ENCODE results near the gene AKR1B1.

The AKR1B1 gene

DNA sequence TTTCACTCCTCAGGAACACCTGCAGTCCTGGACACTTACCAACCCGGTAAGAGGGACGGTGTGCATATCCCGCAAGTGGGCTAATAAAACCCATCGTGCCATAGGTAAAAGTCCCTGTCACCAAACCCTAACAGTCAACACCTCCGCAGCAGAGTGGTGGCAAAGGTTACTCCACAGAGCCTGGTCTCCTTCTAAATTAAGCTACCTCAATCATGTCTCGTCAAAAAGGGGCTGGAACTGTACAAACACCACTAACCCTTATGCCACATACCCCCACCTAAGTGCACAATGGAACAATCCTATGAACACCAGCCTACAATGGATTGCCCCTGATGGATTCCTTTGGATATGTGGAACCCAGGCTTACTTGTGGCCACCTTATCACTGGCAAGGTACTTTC is 9.6 kb upstream of the AKR1B1 start:
- H3K27ac ChIP-seq, result no peak overlapping the region
- H3K36me3 ChIP-seq, result no peaks in the 10 kb centered on the region
- H3K9me3 ChIP-seq (ENCODE audit: severe bottlenecking), result peaks cover 18% of the 10 kb centered on the region
- no peak overlapping the region for H3K4me3 ChIP-seq (ENCODE audit: low read depth, low read length)
- TF ChIP-seq, protein P1, sequence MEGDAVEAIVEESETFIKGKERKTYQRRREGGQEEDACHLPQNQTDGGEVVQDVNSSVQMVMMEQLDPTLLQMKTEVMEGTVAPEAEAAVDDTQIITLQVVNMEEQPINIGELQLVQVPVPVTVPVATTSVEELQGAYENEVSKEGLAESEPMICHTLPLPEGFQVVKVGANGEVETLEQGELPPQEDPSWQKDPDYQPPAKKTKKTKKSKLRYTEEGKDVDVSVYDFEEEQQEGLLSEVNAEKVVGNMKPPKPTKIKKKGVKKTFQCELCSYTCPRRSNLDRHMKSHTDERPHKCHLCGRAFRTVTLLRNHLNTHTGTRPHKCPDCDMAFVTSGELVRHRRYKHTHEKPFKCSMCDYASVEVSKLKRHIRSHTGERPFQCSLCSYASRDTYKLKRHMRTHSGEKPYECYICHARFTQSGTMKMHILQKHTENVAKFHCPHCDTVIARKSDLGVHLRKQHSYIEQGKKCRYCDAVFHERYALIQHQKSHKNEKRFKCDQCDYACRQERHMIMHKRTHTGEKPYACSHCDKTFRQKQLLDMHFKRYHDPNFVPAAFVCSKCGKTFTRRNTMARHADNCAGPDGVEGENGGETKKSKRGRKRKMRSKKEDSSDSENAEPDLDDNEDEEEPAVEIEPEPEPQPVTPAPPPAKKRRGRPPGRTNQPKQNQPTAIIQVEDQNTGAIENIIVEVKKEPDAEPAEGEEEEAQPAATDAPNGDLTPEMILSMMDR (IDR thresholded peaks at IDR 0.05; ENCODE audit: low read depth, low read length), result no peak
- DNase-seq, result no peak
- no peaks in the 10 kb centered on the region for H3K27me3 ChIP-seq (ENCODE audit: insufficient read depth, low read depth, severe bottlenecking)

DNA sequence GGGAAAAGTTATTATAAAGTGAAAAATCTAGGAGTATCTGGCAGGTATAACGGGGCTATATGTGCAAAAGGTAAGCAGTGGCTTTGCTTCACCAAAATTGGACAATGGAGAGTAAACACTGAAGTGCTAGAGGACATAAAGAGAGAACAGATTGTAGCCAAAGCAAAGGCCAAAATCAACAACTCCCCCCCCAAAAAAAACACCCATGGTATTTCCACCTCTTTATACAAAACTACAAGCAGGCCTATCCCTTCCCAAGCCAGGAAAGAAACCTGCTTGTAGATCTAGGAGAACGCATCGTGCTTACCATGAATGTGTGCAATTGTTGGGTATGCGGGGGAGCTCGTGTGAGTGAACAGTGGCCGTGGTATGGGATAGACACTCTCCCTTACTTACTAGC is 9.2 kb upstream of the AKR1B1 start:
- no peak overlapping the region for H3K27ac ChIP-seq

DNA sequence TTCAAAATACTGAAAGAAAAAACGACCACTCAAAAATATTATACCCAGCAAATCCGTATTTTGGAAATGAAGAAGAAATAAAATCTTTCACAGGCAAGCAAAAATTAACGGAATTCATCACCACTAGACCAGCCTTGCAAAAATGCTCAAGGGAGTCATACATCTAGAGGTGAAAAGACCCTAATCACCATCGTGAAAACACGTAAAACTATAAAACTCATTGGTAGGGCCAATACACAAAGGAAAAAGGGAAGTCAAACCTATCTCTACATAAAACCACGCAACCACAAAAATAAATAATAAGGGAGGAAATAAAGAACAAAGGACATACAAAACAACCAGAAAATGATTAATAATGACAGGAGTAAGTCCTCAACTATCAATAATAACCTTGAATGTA is 6.6 kb upstream of the AKR1B1 start:
- DNase-seq, result no peak
- H3K4me3 ChIP-seq (ENCODE audit: low read depth, low read length), result no peak overlapping the region
- H3K27ac ChIP-seq, result no peak overlapping the region
- no peaks in the 10 kb centered on the region for H3K36me3 ChIP-seq
- H3K27me3 ChIP-seq (ENCODE audit: insufficient read depth, low read depth, severe bottlenecking), result no peaks in the 10 kb centered on the region
- TF ChIP-seq, protein P1 (IDR thresholded peaks at IDR 0.05; ENCODE audit: low read depth, low read length), result no peak
- peaks cover 18% of the 10 kb centered on the region for H3K9me3 ChIP-seq (ENCODE audit: severe bottlenecking)

More for the DNA sequence above, 9.2 kb upstream of the AKR1B1 start:
- no peaks in the 10 kb centered on the region for H3K36me3 ChIP-seq
- H3K9me3 ChIP-seq (ENCODE audit: severe bottlenecking), result peaks cover 18% of the 10 kb centered on the region
- TF ChIP-seq, protein P1 (IDR thresholded peaks at IDR 0.05; ENCODE audit: low read depth, low read length), result no peak
- DNase-seq, result no peak
- H3K4me3 ChIP-seq (ENCODE audit: low read depth, low read length), result no peak overlapping the region
- no peaks in the 10 kb centered on the region for H3K27me3 ChIP-seq (ENCODE audit: insufficient read depth, low read depth, severe bottlenecking)

DNA sequence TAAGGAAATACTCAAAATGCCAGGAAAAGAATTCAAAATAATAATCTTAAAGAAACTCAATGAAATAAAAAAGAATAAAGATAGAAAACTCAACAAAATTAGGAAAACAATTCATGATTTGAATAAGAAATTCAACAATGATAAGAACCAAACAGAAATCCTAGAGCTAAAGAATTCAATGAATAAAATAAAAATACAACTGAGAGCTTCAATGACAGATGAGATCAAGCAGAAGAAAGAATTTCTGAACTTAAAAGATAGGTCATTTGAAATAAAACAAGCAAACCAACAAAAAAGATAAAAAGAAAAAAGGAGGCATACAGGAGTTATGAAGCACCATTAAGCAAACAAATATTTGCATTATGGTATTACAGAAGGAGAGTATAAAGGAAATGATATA is 5.6 kb upstream of the AKR1B1 start:
- H3K36me3 ChIP-seq, result no peaks in the 10 kb centered on the region
- TF ChIP-seq, protein P1 (IDR thresholded peaks at IDR 0.05; ENCODE audit: low read depth, low read length), result no peak
- peaks cover 18% of the 10 kb centered on the region for H3K9me3 ChIP-seq (ENCODE audit: severe bottlenecking)
- H3K27me3 ChIP-seq (ENCODE audit: insufficient read depth, low read depth, severe bottlenecking), result no peaks in the 10 kb centered on the region
- H3K27ac ChIP-seq, result no peak overlapping the region
- no peak overlapping the region for H3K4me3 ChIP-seq (ENCODE audit: low read depth, low read length)
- no peak for DNase-seq

DNA sequence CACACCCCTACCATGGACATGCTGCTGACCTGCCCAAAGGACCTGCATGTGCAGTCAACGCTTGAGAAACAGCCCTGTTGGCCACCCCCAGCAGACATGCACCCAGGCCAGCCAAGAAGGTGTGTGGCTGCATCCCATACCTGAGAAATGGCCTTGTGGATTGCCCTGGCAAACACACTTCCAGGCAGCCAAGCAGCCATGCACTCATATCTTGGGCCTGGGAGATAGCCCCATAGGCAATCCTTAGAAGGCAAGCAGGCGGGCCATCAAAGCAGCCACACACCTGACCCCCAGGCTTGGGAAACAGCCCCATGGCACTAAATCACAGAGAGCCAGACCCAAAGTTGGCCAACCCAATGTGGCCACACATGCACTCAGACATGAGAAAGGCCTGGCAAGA is 4.9 kb upstream of the AKR1B1 start:
- Histone ChIP-seq H3K27ac (no peak overlapping the region), H3K36me3 (no peaks in the 10 kb centered on the region; the same call in 1 of the 2 replicates), H3K9me3 (ENCODE audit: severe bottlenecking) (peaks cover 18% of the 10 kb centered on the region), H3K27me3 (ENCODE audit: insufficient read depth, low read depth, severe bottlenecking) (no peaks in the 10 kb centered on the region), H3K4me3 (ENCODE audit: low read depth, low read length) (no peak overlapping the region)
- no peak for DNase-seq
- TF ChIP-seq, protein P1 (IDR thresholded peaks at IDR 0.05; ENCODE audit: low read depth, low read length), result no peak

DNA sequence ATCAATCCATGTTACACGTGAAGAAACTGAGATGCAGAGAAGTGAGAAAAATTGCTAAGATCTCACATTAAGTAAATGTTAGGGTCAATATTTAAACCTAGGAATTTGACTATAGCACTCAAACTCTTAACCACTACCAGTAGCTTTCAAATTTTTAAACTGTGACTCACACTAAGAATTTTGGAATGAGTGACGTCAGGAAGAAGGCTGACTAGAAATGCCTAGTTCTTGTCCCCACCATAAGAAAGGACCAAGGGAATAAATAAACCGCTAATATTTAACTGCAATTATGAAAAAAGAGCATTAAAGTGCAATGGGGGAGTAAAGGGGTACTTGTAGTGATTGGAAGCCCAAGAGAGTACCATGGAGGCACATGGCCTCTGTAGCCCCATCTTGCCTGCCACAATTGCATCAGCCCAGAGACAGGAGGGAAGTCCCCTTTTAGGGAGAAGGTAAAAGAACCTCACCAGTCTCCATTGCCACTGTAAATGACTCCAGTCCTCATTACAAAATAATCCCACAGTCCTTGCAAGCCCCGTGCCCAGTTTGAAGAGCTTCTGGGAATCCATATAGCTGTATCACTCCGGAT is 3.5 kb upstream of the AKR1B1 start:
- Histone ChIP-seq H3K36me3 (no peaks in the 10 kb centered on the region; the same call in 1 of the 2 replicates), H3K27ac (no peak overlapping the region), H3K27me3 (ENCODE audit: insufficient read depth, low read depth, severe bottlenecking) (no peaks in the 10 kb centered on the region), H3K4me3 (ENCODE audit: low read depth, low read length) (no peak overlapping the region), H3K9me3 (ENCODE audit: severe bottlenecking) (peaks cover 18% of the 10 kb centered on the region)
- DNase-seq, result no peak
- TF ChIP-seq, protein P1 (IDR thresholded peaks at IDR 0.05; ENCODE audit: low read depth, low read length), result no peak
